Fibroblast of the conjunctiva (primary cell): Measurements from ENCODE around the gene MACF1.
"Not testable (repeated sequence)": the region's sequence is repeated elsewhere in the genome, so short reads cannot be mapped to it uniquely, and the experiment has no call there.

Experiments used
- DNase-seq: peaks from one replicate; pipeline ENCODE4 v3.0.0-alpha.2; 2010; ENCODE audit warnings: low read depth

Gene MACF1

GRCh38 chr1:39425151-39425550 is 220.7 kb downstream of the MACF1 start:
- DNase-seq: no peak

GRCh38 chr1:39425634-39426033 is 221.1 kb downstream of the MACF1 start:
- no peak for DNase-seq

DNA sequence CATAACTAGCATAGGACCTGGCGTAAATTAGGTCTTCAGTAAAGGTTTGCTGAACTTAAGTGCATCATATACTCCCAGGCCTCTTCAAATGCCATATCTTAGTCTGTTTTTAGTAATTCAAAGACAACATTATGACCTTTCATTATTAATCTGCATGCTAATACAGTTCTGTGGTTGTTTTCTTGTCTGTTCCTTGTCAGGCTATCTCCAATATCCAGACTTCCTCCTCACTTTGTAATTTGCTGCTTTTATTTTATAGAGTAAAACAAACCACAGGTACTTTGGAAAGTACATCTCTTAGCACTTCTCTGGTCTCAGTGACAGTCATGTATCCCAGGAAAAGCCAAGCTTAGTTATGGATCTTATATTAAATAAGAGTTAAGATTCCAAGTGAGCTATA is 221.9 kb downstream of the MACF1 start:
- no peak for DNase-seq

DNA sequence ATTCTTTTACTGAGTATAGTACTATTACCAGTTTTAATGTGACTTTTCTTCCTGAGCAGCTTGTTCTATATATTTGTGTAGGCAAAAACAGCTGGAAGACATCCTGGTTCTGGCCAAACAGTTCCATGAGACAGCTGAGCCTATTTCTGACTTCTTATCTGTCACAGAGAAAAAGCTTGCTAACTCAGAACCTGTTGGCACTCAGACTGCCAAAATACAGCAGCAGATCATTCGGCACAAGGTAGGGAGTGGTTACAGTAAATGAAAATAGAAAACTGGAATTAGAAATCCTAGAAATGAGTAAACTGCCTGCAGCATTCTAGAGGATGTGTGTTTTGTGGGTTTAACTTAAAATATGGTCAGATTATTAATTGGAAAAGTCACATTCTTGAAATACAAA is 222.9 kb downstream of the MACF1 start:
- no peak for DNase-seq

- DNase-seq: no peak
Observed at GRCh38 chr1:39427912-39428311, 223.4 kb downstream of the MACF1 start.

- no peak for DNase-seq
Observed at GRCh38 chr1:39431927-39432326, 227.4 kb downstream of the MACF1 start.

GRCh38 chr1:39434797-39435395 is 230.4 kb downstream of the MACF1 start:
- DNase-seq: no peak

DNA sequence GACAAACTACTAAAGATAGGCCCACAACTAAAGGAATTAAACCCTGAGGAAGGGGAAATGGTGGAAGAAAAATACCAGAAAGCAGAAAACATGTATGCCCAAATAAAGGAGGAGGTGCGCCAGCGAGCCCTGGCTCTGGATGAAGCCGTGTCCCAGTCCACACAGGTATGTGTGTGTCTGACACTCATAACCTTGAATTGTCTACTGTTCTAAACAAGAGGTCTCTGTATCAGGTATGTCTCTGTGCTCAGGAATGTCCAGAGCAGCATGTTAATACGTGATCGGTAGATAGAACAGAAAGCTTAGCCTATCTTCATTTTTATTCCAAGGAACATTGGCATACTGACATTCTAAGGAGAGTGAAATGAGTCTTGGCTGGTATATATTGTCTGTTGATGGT is 231.1 kb downstream of the MACF1 start:
- DNase-seq: no peak

GRCh38 chr1:39436842-39437241 is 232.3 kb downstream of the MACF1 start:
- no peak for DNase-seq

DNA sequence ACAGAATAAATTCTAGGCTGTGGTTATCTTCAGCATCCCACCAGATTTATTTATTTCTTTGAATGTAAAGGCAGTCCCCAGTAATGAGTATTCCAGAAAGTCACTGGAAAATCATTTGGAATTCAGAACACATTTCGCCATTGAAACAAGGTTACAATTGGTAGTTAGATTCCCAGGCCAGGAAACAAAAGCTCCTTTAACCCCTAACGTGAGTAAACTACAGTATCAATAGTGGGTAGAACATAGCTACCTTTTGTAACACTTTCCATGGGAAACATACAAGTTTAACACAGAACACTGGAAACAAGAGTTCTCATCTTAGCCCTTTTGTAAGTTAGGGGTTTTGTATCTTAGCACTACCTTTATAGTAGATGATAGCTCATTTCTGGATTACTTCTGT is 233.5 kb downstream of the MACF1 start:
- no peak for DNase-seq

DNA sequence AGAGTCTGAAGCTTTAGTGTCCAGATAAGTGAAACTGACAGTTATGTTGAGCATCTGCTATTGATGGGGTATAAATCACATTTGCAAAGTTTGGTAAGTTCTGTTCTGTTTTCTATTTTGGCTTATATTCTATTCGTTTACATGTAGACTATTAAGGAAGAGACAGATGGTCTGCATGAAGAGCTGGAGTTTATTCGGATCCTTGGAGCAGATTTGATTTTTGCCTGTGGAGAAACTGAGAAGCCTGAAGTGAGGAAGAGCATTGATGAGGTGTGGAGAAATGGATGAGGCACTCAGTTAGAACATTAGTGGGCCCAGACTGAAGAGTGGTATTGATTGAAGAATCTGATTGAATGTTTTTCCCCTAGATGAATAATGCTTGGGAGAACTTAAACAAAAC is 236.4 kb downstream of the MACF1 start:
- no peak for DNase-seq

- no peak for DNase-seq
Observed at GRCh38 chr1:39441797-39442196, 237.3 kb downstream of the MACF1 start.

GRCh38 chr1:39445573-39445972 is 241.1 kb downstream of the MACF1 start:
- no peak for DNase-seq

DNA sequence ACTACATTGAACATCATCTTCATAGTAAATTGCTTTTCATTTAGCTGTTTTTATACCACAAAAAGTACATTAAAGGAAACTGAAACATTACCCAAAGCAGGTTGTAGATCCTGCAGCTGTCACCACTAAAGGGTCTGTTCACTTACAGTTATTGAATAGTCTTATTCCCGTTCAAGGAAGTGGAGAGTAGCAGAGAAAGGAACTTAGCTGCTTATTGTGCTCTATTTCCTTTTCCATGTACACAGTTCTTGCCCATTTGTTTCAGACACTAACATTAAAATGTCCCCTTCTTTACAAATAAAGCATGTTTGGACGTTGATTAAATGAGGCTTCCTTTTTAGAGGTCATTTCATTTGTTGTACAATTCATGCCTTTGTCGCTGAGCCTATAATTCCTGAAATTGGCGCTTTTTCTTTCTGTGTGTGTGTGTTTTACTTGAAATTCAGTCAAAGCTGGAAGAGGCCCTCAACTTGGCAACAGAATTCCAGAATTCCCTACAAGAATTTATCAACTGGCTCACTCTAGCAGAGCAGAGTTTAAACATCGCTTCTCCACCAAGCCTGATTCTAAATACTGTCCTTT is 242.6 kb downstream of the MACF1 start:
- no peak for DNase-seq

- DNase-seq: not testable (repeated sequence)
Observed at GRCh38 chr1:39450041-39450440, 245.5 kb downstream of the MACF1 start.

GRCh38 chr1:39450956-39451606 is 246.6 kb downstream of the MACF1 start:
- no peak for DNase-seq

DNA sequence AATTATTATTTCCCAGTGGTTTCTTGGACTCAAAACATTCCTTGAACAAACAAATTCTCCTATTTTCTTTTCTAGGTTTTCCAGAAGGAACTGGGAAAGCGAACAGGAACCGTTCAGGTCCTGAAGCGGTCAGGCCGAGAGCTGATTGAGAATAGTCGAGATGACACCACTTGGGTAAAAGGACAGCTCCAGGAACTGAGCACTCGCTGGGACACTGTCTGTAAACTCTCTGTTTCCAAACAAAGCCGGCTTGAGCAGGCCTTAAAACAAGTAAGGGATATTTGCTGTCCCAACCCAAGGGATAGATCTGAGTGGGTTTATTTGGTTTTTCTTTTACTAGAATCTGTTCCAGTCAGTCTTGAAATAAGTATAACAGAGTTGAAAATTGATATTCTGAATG is 247.6 kb downstream of the MACF1 start:
- no peak for DNase-seq

- DNase-seq: no peak
Observed at GRCh38 chr1:39452540-39452939, 248.0 kb downstream of the MACF1 start.

DNA sequence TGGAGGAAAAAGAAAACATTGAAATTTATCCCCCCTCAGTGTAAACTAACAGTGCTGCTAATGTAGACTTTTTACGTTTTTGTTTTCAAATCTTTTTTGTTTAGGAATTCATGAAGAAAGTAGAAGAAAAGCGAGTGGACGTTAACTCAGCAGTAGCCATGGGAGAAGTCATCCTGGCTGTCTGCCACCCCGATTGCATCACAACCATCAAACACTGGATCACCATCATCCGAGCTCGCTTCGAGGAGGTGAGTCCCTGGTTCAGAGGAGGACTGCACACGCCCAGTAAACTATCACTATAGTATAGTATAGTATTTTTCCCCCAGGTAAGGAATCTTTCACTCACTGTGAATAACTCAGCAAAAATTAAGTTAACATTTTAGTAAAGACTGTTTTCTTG is 249.1 kb downstream of the MACF1 start:
- peak; percentile 20 for DNase-seq

DNA sequence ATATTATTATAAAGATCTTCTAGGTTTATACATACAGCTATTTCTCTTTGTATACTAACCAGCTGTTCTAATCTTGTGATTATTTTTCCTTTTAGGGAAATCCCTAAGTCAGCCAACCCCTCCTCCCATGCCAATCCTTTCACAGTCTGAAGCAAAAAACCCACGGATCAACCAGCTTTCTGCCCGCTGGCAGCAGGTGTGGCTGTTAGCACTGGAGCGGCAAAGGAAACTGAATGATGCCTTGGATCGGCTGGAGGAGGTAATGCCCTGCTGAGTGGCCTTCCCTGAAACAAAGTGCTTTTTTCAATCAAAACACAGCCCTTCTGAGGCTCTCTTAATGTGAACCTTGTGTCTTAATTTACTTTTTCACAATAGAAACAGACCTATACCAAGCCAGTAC is 254.5 kb downstream of the MACF1 start:
- DNase-seq: no peak

DNA sequence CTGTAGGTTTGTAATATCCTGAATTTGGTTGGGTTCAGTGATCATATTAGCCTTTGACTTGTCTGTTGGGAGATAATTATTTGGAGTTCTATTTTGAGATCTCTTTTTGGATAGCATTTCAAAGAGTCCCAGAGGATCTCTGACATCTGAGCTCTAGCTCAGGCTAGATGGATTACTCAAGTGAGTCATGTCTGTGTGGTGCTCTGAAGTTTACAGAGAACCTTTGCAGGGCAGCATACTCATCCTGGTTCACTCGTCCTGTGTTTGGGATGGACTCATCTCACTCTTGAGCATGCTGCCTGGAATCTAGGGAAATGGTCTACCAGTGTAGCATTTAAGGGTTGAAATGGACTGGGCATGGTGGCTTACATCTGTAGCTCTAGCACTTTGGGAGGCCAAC is 257.6 kb downstream of the MACF1 start:
- peak; percentile 6 for DNase-seq

- no peak for DNase-seq
Observed at GRCh38 chr1:39466413-39467107, 262.1 kb downstream of the MACF1 start.

GRCh38 chr1:39467108-39467720 is 262.7 kb downstream of the MACF1 start:
- DNase-seq: not testable (repeated sequence)
